Measurements from ENCODE around the gene MYO15A.

MYO15A gene

GRCh38 chr17:18129041-18129502 is 20.5 kb downstream of the MYO15A start:
- no peaks in the 10 kb centered on the region for H3K4me1 ChIP-seq (ENCODE audit: insufficient read depth, low read length)
- H3K9ac ChIP-seq (ENCODE audit: low read depth, low read length), result no peak overlapping the region
- no peaks in the 10 kb centered on the region for H3K9me3 ChIP-seq (ENCODE audit: control insufficient read depth, insufficient read depth, low read length)
- H3K36me3 ChIP-seq (ENCODE audit: insufficient read depth, low read length), result no peaks in the 10 kb centered on the region

- Histone ChIP-seq H3K36me3 (ENCODE audit: insufficient read depth, low read length) (no peaks in the 10 kb centered on the region), H3K4me1 (ENCODE audit: insufficient read depth, low read length) (no peaks in the 10 kb centered on the region; the same call in 1 of the 2 replicates), H3K9ac (ENCODE audit: low read depth, low read length) (no peak overlapping the region), H3K9me3 (ENCODE audit: control insufficient read depth, insufficient read depth, low read length) (no peaks in the 10 kb centered on the region)
These were observed 24.2 kb downstream of the MYO15A start for GRCh38 chr17:18132711-18133110.

- Histone ChIP-seq H3K9me3 (ENCODE audit: control insufficient read depth, insufficient read depth, low read length) (no peaks in the 10 kb centered on the region), H3K4me1 (ENCODE audit: insufficient read depth, low read length) (no peaks in the 10 kb centered on the region; the same call in 1 of the 2 replicates)
These were observed 27.8 kb downstream of the MYO15A start for GRCh38 chr17:18136357-18136756.

GRCh38 chr17:18138065-18138749 is 29.7 kb downstream of the MYO15A start:
- no peaks in the 10 kb centered on the region for H3K9me3 ChIP-seq (ENCODE audit: control insufficient read depth, insufficient read depth, low read length)
- no peaks in the 10 kb centered on the region for H3K36me3 ChIP-seq (ENCODE audit: insufficient read depth, low read length)
- peaks cover 4% of the 10 kb centered on the region; the same call in 1 of the 2 replicates for H3K4me1 ChIP-seq (ENCODE audit: insufficient read depth, low read length)
- no peak overlapping the region for H3K9ac ChIP-seq (ENCODE audit: low read depth, low read length)

More at GRCh38 chr17:18136357-18136756, 27.8 kb downstream of the MYO15A start:
- Histone ChIP-seq H3K9ac (ENCODE audit: low read depth, low read length) (no peak overlapping the region), H3K36me3 (ENCODE audit: insufficient read depth, low read length) (no peaks in the 10 kb centered on the region)

- H3K9me3 ChIP-seq (ENCODE audit: control insufficient read depth, insufficient read depth, low read length), result no peaks in the 10 kb centered on the region
- H3K9ac ChIP-seq (ENCODE audit: low read depth, low read length), result no peak overlapping the region
- no peaks in the 10 kb centered on the region for H3K36me3 ChIP-seq (ENCODE audit: insufficient read depth, low read length)
- peaks cover 9% of the 10 kb centered on the region; the same call in 1 of the 2 replicates for H3K4me1 ChIP-seq (ENCODE audit: insufficient read depth, low read length)
These were observed 30.5 kb downstream of the MYO15A start for GRCh38 chr17:18139092-18139491.

GRCh38 chr17:18139498-18139897 is 30.9 kb downstream of the MYO15A start:
- no peaks in the 10 kb centered on the region for H3K9me3 ChIP-seq (ENCODE audit: control insufficient read depth, insufficient read depth, low read length)
- H3K36me3 ChIP-seq (ENCODE audit: insufficient read depth, low read length), result no peaks in the 10 kb centered on the region
- no peak overlapping the region for H3K9ac ChIP-seq (ENCODE audit: low read depth, low read length)
- peaks cover 9% of the 10 kb centered on the region; the same call in 1 of the 2 replicates for H3K4me1 ChIP-seq (ENCODE audit: insufficient read depth, low read length)

GRCh38 chr17:18139949-18140348 is 31.4 kb downstream of the MYO15A start:
- Histone ChIP-seq H3K36me3 (ENCODE audit: insufficient read depth, low read length) (no peaks in the 10 kb centered on the region), H3K9me3 (ENCODE audit: control insufficient read depth, insufficient read depth, low read length) (no peaks in the 10 kb centered on the region), H3K4me1 (ENCODE audit: insufficient read depth, low read length) (peaks cover 9% of the 10 kb centered on the region; the same call in 1 of the 2 replicates), H3K9ac (ENCODE audit: low read depth, low read length) (no peak overlapping the region)

- H3K9ac ChIP-seq (ENCODE audit: low read depth, low read length), result no peak overlapping the region
- peaks cover 9% of the 10 kb centered on the region; the same call in 1 of the 2 replicates for H3K4me1 ChIP-seq (ENCODE audit: insufficient read depth, low read length)
These were observed 32.1 kb downstream of the MYO15A start for GRCh38 chr17:18140648-18141047.

GRCh38 chr17:18141210-18141803 is 32.8 kb downstream of the MYO15A start:
- no peaks in the 10 kb centered on the region for H3K9me3 ChIP-seq (ENCODE audit: control insufficient read depth, insufficient read depth, low read length)
- H3K9ac ChIP-seq (ENCODE audit: low read depth, low read length), result no peak overlapping the region
- H3K4me1 ChIP-seq (ENCODE audit: insufficient read depth, low read length), result peaks cover 9% of the 10 kb centered on the region; the same call in 1 of the 2 replicates
- H3K36me3 ChIP-seq (ENCODE audit: insufficient read depth, low read length), result no peaks in the 10 kb centered on the region

More at GRCh38 chr17:18140648-18141047, 32.1 kb downstream of the MYO15A start:
- Histone ChIP-seq H3K9me3 (ENCODE audit: control insufficient read depth, insufficient read depth, low read length) (no peaks in the 10 kb centered on the region), H3K36me3 (ENCODE audit: insufficient read depth, low read length) (no peaks in the 10 kb centered on the region)

GRCh38 chr17:18142417-18142816 is 33.9 kb downstream of the MYO15A start:
- Histone ChIP-seq H3K9me3 (ENCODE audit: control insufficient read depth, insufficient read depth, low read length) (no peaks in the 10 kb centered on the region), H3K36me3 (ENCODE audit: insufficient read depth, low read length) (no peaks in the 10 kb centered on the region), H3K4me1 (ENCODE audit: insufficient read depth, low read length) (peaks cover 9% of the 10 kb centered on the region; the same call in 1 of the 2 replicates), H3K9ac (ENCODE audit: low read depth, low read length) (no peak overlapping the region)

GRCh38 chr17:18143044-18143936 is 34.7 kb downstream of the MYO15A start:
- Histone ChIP-seq H3K36me3 (ENCODE audit: insufficient read depth, low read length) (no peaks in the 10 kb centered on the region), H3K4me1 (ENCODE audit: insufficient read depth, low read length) (peaks cover 9% of the 10 kb centered on the region; the same call in 1 of the 2 replicates), H3K9me3 (ENCODE audit: control insufficient read depth, insufficient read depth, low read length) (no peaks in the 10 kb centered on the region), H3K9ac (ENCODE audit: low read depth, low read length) (no peak overlapping the region)

- Histone ChIP-seq H3K9me3 (ENCODE audit: control insufficient read depth, insufficient read depth, low read length) (no peaks in the 10 kb centered on the region), H3K4me1 (ENCODE audit: insufficient read depth, low read length) (peaks cover 9% of the 10 kb centered on the region; the same call in 1 of the 2 replicates), H3K9ac (ENCODE audit: low read depth, low read length) (no peak overlapping the region), H3K36me3 (ENCODE audit: insufficient read depth, low read length) (no peaks in the 10 kb centered on the region)
These were observed 35.7 kb downstream of the MYO15A start for GRCh38 chr17:18144261-18144660.

GRCh38 chr17:18144855-18145254 is 36.3 kb downstream of the MYO15A start:
- Histone ChIP-seq H3K4me1 (ENCODE audit: insufficient read depth, low read length) (peaks cover 9% of the 10 kb centered on the region; the same call in 1 of the 2 replicates), H3K9ac (ENCODE audit: low read depth, low read length) (no peak overlapping the region), H3K36me3 (ENCODE audit: insufficient read depth, low read length) (no peaks in the 10 kb centered on the region), H3K9me3 (ENCODE audit: control insufficient read depth, insufficient read depth, low read length) (no peaks in the 10 kb centered on the region)

- Histone ChIP-seq H3K9ac (ENCODE audit: low read depth, low read length) (no peak overlapping the region), H3K4me1 (ENCODE audit: insufficient read depth, low read length) (peaks cover 9% of the 10 kb centered on the region; the same call in 1 of the 2 replicates), H3K36me3 (ENCODE audit: insufficient read depth, low read length) (no peaks in the 10 kb centered on the region), H3K9me3 (ENCODE audit: control insufficient read depth, insufficient read depth, low read length) (no peaks in the 10 kb centered on the region)
These were observed 37.3 kb downstream of the MYO15A start for GRCh38 chr17:18145811-18146210.
